ENCODE results near the gene MAGEA10.

The MAGEA10 gene

GRCh38 chrX:152108527-152108926, 29.9 kb downstream of the MAGEA10 start:
- H3K36me3 ChIP-seq (replicated peaks), result no peaks in the 10 kb centered on the region
- no peak overlapping the region for H3K27ac ChIP-seq
- H3K4me3 ChIP-seq (ENCODE audit: low read depth, low read length), result no peak overlapping the region
- no peak for TF ChIP-seq CTCF (IDR thresholded peaks at IDR 0.05; ENCODE audit: low read depth, low read length, missing control alignments)
- in situ Hi-C loops (cut with HindIII; ENCODE audit: low pct_ligation_motif_present, low sequenced_read_pairs), result no loop called here
- no peaks in the 10 kb centered on the region for H3K27me3 ChIP-seq (replicated peaks)
- DNase-seq, result no peak

- in situ Hi-C loops (cut with HindIII; ENCODE audit: low pct_ligation_motif_present, low sequenced_read_pairs), result no loop called here
- H3K27me3 ChIP-seq (replicated peaks), result no peaks in the 10 kb centered on the region
- DNase-seq, result no peak
- H3K36me3 ChIP-seq (replicated peaks), result no peaks in the 10 kb centered on the region
- TF ChIP-seq CTCF (IDR thresholded peaks at IDR 0.05; ENCODE audit: low read depth, low read length, missing control alignments), result no peak
- no peak overlapping the region for H3K4me3 ChIP-seq (ENCODE audit: low read depth, low read length)
- H3K27ac ChIP-seq, result no peak overlapping the region
Observed at GRCh38 chrX:152103866-152104265, 34.5 kb downstream of the MAGEA10 start.

DNA sequence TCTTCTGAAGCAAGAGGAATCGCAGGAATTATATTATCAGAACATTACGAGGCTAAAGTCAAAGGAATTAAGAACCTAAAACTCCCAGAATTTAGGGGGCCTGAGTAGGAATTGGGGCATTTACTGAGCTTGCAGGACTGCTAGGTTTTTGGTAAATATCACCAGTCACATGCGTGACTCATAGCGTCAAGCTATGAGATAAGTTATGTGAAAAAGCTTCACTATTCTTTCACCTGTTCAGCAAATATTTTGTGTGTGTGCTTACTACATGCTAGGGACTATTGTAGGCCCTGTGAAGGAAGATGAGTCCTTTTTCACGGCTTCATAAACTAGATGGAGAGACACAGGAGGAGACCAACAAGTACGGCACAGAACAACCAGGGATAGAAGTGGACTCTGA, 52.2 kb downstream of the MAGEA10 start:
- Histone ChIP-seq H3K4me3 (ENCODE audit: low read depth, low read length) (no peak overlapping the region), H3K36me3 (replicated peaks) (no peaks in the 10 kb centered on the region), H3K27ac (no peak overlapping the region), H3K27me3 (replicated peaks) (no peaks in the 10 kb centered on the region)
- TF ChIP-seq CTCF (IDR thresholded peaks at IDR 0.05; ENCODE audit: low read depth, low read length, missing control alignments), result no peak
- in situ Hi-C loops (cut with HindIII; ENCODE audit: low pct_ligation_motif_present, low sequenced_read_pairs), result no loop called here
- no peak for DNase-seq

Measured in brain microvascular endothelial cell (primary cell).